ENCODE results near the gene ATP6V0D1.
A peak's percentile ranks its signal among the peaks of the same experiment; 100 is the strongest.

The ATP6V0D1 gene

GRCh38 chr16:67432506-67432890, 48.5 kb downstream of the ATP6V0D1 start:
- DNase-seq (ENCODE audit: low read depth), result no peak
- no peak for TF ChIP-seq CTCF (IDR thresholded peaks at IDR 0.05; ENCODE audit: control insufficient read depth, extremely low read depth, insufficient read depth)
- peak overlapping the region; percentile 69 for H3K4me3 ChIP-seq (ENCODE audit: low read depth, low read length)

DNA sequence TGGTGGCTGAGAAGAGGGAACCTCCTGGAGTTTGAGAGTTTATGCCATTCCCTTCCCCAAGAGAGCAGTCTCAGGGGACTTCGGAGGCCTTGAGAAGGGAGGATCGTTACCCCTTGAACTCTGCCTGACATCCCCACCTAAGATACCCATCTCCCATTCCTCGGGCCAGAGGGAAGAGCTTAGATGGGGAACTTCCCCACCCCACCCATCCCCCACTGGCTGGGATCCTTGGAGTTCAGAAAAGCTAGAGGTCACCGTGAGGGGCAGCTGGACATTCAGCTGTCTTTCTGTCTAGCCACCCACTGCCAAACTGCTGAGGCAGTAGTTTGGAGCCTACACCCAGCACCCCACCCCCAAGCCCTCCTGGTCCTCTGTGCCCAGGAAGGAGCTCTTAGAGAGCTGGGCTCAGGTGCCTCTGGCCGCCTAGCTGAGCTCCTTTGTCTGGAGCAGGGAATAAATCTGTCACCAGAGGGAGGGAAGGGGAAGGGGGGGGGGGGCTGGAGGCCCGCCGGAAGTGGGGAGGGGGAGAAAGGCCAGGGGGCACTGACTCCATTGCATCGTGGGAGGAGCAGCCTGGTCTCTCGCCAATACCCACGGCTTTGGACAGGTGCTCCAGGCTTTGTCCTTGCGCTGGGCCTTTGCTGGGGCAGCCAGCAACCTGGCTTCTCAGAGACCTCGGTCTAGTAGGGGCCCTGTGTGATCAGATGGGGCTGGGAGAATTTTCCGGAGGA, 49.0 kb downstream of the ATP6V0D1 start:
- no peak for TF ChIP-seq CTCF (IDR thresholded peaks at IDR 0.05; ENCODE audit: control insufficient read depth, extremely low read depth, insufficient read depth)
- no peak for DNase-seq (ENCODE audit: low read depth)
- H3K4me3 ChIP-seq (ENCODE audit: low read depth, low read length), result peak overlapping the region; percentile 69

DNA sequence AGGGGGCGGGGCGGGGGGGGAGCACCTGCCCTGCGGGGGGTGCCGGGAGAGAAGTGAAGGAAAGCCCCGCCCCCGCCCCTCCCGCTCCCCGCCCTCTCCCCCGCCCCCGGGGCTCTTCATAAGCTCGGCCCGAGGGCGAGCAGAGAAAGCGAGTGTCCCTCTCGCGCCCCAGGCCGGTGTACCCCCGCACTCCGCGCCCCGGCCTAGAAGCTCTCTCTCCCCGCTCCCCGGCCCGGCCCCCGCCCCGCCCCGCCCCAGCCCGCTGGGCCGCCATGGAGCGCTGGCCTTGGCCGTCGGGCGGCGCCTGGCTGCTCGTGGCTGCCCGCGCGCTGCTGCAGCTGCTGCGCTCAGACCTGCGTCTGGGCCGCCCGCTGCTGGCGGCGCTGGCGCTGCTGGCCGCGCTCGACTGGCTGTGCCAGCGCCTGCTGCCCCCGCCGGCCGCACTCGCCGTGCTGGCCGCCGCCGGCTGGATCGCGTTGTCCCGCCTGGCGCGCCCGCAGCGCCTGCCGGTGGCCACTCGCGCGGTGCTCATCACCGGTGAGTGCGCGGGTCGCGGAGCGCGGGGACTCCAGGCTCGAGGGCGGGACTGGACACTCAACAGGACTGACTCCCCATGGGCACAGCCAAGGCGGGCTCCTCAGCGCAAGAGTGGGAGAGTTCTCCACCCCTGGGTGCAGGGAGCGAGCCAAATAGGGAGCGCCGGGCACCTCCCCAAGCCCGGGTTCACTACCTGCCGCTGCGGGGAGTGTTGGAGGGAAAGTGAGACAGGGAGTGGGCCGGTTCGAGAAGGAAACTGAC, 49.8 kb downstream of the ATP6V0D1 start, which contains the start of gene HSD11B2:
Gene HSD11B2 (plus strand): TSS at position 145 of the 798 bp plus-strand sequence. CDS start 128 bp downstream, at position 273.
- peak within 1 kb of the TSS; percentile 70 for H3K4me3 ChIP-seq (ENCODE audit: low read depth, low read length)
- TF ChIP-seq CTCF (IDR thresholded peaks at IDR 0.05; ENCODE audit: control insufficient read depth, extremely low read depth, insufficient read depth), result peak; percentile 37
- DNase-seq (ENCODE audit: low read depth), result no peak

DNA sequence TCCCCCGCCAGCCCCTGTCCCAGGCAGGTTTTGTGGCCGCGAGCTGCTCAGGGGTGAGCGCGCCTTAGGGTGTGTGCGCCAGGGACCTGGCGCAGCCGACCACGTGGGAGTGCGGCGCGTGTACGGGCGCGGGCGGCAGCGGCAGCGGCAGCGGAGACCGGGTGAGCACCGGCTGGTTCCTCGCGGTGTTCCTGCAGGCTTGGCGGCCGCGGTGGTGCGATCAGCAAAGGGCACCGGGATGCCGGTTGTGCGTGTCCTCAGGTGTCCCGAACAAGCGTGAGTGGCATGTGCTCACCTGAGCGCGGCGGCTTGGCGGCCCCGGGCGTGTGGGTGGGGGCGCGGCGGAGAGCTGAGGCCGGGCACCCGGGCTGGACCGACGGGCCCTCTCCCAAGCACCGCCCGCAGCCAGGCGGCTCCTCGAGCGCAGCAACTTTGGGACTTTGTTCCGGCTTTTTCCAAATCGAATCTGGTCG, 50.4 kb downstream of the ATP6V0D1 start:
- H3K4me3 ChIP-seq (ENCODE audit: low read depth, low read length), result peak overlapping the region; percentile 70
- DNase-seq (ENCODE audit: low read depth), result no peak
- TF ChIP-seq CTCF (IDR thresholded peaks at IDR 0.05; ENCODE audit: control insufficient read depth, extremely low read depth, insufficient read depth), result no peak

- no peak for TF ChIP-seq CTCF (IDR thresholded peaks at IDR 0.05; ENCODE audit: control insufficient read depth, extremely low read depth, insufficient read depth)
- H3K4me3 ChIP-seq (ENCODE audit: low read depth, low read length), result peak overlapping the region; percentile 70
- no peak for DNase-seq (ENCODE audit: low read depth)
These were observed 51.0 kb downstream of the ATP6V0D1 start for GRCh38 chr16:67429799-67430503.

- TF ChIP-seq CTCF (IDR thresholded peaks at IDR 0.05; ENCODE audit: control insufficient read depth, extremely low read depth, insufficient read depth), result no peak
These were observed 51.7 kb downstream of the ATP6V0D1 start for GRCh38 chr16:67429053-67429798.

More at GRCh38 chr16:67429053-67429798, 51.7 kb downstream of the ATP6V0D1 start:
- DNase-seq (ENCODE audit: low read depth), result no peak
- peak overlapping the region; percentile 70; the same call in 1 of the 2 replicates for H3K4me3 ChIP-seq (ENCODE audit: low read depth, low read length)

All from LNCaP clone FGC (cell line).